Measurements from ENCODE around the gene MYCBP2.

GRCh38 chr13:77329133-77329910, 2.4 kb upstream of the MYCBP2 start:
- TF ChIP-seq CTCF (IDR thresholded peaks at IDR 0.05) (no peak), POLR2A (IDR thresholded peaks at IDR 0.05) (peak in 1 of 2 donors; percentile 38)

All from sigmoid colon (tissue), 3 donors.